HL-60/S4 (cell line): ENCODE results near the gene NKD2.
"Not testable (repeated sequence)": the region's sequence is repeated elsewhere in the genome, so short reads cannot be mapped to it uniquely, and the experiment has no call there.

ENCODE experiments used
- in situ Hi-C: fragments of 300-500 bp; cut with MboI; formaldehyde crosslinking; loops from 2 replicates; pipeline ENCODE4 v1.14.3; 2022; ENCODE audit warnings: low sequenced_read_pairs

NKD2 gene

DNA sequence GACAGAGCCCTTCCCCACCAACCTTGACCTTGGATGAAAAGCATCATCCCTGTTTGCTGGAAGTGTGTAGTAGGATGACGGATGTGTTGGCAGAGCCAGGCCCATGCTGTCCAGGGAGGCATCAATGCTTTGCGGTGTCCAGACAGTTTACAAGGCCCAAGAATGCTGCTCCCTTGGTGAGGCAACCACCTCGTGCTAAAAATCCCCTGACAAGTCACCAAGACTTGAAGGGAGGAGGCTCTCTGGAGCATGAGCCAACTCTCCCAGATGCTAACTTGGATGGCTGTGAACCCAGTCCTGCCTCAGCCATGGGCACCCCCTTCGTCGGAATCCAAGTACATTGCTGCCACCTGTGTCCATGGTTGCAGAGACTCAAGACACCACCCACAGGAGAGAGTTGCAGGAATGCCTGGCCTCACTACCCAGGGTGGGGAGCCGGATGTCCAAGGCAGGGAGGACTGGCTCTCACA lies 9.5 kb upstream of the NKD2 start:
- in situ Hi-C loops, result no loop called here

DNA sequence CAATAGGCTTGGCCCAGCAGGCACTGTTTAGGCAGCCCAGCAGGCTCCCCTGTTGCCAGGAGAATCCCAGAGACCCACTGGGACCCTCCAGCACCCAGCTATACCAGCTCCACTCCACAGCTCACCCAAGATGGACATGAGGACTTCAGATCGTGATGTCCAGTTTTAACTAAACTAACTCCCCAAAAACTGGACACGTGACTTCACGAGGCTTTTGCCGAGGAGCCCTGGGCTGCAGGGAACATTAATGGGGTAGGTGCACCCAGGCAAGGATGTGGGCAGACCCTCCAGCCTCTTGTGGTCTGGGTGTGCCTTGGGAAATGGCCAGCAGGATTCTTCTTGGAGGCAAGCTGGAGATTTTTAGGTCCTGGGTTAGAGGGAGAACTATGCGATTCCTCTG lies 8.9 kb upstream of the NKD2 start:
- in situ Hi-C loops, result no loop called here

DNA sequence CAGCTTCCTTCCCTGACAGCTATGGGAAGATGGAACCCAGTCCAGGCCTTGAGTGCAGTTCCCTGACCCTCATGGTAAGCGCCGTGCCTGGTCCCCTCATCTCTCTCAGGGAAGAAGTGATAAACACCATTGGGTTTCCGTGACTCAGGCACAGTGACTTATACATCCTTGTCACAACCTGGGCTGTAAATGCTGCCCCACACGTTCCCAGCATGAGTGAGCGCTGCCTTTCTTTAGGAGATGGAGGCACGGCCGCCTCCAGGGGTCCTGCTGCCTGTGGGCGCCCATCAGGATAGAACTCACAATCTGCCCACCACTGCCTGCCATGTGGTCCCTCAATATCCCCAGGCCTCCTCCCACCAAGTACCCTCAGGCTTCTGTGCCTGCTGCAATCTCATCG lies 8.3 kb upstream of the NKD2 start:
- in situ Hi-C loops, result no loop called here

DNA sequence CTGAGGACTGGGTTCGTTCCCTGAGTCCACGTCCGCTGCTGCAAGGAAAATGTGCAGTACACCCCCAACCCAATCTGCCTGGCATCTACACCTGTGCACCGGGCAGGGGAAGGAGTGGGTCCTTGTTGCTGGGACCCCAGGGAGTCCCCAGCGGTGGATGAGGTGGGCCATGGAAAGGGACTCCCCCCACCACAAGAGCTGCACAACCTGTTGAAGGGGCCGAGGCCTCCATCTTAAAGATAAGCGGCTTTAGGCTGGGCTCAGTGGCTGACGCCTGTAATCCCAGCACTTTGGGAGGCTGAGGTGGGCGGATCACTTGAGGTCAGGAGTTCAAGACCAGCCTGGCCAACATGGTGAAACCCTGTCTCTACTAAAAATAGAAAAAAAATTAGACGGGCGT lies 7.8 kb upstream of the NKD2 start:
- in situ Hi-C loops, result not testable (repeated sequence)

DNA sequence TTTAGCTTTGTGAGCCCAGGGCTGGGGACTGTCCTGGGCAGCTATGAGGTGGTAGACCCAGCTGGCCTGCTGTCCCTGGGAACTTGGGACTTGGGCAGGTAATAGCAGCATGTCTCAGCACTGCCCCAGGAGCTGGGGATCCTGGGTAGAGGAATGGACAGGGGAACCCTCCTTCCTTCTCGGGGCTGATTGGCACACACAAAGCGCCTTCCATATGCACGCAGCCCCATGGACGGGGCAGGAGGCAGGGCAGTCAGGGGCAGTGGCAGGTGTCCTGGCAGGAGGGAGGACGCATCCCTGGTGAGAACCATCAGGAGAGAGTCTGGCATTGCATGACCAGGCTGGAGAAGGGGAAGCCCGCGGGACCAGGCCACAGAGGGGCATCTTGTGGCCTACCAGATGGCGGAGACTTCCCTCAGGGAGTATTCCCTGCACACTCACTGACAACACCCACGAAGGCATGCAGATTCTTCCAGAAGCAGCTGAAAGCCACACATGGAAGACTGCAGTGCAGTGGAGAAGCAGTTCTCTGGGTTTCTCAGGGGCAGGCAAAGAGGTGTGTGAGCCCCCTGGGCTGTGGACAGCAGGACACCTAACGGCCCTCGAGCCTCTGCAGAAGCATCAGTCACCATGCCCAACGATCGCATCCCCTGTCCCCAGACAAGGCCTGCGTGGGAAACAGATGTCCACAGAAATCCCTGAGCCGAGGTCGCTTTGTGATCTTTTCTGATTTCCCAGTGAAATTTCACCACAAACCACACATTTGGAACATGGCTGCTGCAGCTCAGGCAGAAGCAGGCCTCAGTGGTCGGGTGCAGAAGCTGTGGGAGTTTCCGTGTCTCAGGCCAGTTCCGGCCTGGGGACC lies 7.0 kb upstream of the NKD2 start:
- in situ Hi-C loops, result no loop called here

DNA sequence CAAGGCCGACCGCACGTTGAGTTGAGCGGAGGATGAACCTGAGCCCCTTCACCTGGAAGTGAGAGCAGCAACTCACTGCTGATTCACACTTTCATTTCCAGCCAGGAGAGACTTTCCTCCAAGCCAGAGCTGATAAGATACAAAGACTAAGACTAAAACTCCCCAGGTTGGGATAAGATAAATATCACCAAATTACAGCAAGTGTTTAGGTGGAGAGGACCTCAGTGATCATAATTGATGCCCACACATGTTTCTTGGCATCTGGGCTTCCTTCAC lies 6.4 kb upstream of the NKD2 start:
- in situ Hi-C loops, result no loop called here

DNA sequence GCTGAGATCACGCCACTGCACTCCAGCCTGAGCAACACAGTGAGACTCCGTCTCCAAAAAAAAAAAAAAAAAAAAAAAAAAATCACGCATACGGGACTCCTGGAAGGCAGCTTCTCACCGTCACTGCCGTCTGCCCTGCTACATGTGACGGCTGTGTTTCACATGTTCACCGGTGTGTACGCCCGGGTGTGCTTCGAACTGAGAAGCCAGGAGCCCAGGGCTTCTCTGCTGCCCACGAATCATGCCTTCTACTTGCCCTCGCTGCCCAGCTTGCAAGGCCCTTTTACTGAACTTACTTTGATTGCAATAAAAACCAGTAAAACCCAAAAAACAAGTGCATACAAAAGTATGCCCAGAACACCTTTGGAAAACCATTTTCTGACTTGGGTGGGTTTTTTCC lies 5.8 kb upstream of the NKD2 start:
- in situ Hi-C loops, result no loop called here

DNA sequence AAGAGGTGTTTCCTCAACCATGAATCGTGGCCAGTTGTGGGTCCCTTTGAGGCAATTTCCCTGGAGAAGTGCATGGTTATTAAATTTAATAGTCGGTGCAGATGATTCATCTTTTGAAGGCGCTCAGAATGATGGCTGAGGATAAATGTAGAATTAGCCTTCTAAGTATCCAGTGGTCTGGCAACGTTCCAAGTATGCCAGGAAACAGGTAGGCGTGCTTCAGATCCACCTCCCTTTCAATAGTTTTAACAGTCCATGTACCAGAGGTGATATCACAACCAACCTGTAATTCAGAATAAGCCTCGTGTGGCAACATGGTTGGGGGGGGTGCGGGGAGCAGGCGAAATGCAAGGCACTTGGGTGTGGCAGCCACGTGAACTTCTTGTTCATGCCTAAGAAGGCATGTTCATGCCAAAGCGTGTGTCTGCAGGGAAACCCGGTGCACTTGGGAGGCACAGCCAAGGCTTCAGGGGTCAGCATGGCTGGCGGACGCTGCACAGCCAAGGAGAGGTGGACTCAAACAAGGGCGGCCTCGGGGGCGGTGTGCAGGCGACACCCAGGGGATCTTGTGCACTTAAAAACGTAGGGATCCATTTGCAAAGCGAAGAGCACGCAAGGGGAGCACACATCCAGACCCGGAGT lies 5.2 kb upstream of the NKD2 start:
- in situ Hi-C loops, result no loop called here

DNA sequence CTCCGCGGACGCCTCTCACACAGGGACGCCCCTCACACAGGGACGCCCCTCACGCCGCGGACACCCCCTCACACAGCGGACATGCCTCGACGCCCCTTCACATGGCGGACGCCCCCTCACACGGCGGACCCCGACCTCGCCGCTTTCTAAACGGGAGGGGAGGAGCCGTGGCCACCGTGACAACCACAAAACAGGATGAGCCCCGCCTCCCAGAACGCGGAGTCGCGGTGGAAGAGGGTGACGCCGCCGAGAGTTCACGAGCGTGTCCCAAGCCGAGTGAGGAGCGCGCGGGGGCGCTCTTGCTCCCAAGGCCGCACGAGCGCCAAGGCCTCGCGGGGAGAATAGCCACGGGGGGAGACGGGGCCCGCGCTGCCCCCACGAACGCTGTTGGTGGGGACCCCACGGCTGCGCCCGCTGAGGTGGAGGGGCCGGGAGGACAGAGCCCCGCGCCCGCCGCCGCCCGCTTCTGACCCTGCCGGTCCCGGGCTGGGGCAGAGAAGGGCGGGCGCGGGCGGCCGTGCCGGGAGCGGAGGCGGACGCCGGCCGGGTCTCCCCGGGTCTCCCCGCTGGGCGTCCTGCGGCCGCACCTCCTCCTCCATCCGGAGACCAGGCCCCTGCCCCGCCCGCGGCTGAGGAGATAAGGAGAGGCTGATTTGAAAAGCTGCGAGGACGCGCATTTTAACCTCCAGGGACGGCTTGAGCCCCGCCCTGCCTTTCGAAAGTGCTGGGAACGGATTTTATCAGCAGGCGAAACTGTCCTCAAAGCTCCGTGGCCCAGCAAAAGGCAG lies 3.9 kb upstream of the NKD2 start:
- in situ Hi-C loops, result no loop called here

DNA sequence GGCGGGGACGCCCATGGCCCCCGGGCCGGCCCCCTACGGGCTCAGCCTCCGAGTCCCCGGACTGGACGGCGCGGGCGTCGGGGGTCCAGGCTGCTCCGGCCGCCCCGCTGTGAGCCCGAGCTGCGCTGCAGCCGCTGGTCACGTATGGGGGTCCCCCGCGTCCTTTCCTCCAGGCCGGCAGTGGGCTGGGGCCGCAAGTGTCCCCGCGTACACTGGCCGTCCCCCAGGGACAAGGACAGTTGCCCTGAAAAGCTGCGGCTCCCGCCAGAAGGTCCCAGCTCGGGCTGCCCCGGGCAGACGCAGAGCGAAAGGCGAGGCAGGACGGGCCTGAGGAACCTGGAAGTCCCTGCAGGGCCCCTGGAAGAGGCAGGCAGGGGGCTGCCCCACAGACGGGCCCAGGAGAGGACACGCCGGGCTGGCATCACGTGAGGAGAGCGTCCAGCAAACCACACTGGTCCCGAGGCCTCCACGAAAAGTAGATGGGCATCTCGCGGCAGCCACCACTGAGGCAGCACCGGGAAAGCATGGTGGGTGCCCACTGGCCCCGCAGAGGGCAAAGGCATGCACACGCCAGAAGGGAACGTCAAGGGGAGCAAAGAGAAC lies 3.3 kb upstream of the NKD2 start:
- in situ Hi-C loops, result no loop called here

DNA sequence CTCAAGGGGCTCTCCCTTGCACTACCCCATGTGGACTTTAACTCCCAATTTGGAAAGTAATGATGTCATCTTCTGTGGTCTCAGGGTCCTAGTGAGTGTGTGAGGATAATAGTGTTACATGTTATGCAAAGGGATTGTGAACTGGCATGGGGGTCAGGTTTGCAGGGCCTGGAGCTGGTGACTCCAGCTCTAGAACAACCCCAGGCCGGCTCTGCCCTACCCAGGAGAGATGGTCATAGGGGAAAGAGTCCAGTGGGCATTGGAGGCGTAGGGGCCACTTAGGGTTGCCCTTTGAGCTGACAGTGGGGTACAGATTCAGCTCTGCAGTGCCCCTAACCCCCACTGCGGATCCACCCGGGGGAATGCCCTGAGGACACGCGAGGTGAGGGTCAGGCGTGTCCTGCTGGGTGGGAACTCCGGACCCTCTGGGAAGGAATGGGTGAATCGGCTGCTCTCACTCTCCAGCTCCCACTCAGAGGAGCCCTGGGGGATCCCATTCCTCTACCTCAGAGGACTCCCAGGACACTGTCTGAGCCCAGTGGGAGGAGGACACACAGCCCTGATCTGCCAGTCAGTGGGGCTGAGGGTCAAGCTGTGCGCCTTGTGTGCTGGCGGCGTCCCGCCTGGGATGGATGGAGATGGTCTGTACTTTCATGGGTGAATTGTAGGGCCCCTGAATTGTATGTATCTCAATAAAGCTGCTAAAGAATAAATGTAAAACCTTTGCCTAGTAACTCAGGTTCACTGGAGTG lies 2.5 kb upstream of the NKD2 start:
- in situ Hi-C loops, result no loop called here

DNA sequence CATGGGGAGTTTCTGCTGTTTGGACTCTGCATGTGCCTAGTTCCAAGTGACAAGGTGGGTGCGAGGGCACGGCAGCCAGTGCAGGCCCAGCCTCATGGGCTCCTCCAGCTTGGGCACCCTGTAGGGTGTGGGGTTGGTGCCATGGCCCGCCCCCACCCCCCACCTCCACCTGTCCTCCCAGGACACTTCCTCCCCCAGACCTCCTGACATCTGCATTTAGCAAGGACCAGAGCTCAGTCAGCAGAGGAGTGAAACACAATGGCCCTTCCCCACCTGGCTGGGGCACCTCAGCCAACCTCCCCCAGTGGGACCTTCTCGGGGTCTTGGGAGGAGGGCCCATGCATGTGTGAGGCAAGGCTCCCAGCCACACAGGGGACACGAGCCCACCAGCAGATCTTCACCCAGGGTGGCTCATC lies 1.9 kb upstream of the NKD2 start:
- in situ Hi-C loops, result no loop called here

DNA sequence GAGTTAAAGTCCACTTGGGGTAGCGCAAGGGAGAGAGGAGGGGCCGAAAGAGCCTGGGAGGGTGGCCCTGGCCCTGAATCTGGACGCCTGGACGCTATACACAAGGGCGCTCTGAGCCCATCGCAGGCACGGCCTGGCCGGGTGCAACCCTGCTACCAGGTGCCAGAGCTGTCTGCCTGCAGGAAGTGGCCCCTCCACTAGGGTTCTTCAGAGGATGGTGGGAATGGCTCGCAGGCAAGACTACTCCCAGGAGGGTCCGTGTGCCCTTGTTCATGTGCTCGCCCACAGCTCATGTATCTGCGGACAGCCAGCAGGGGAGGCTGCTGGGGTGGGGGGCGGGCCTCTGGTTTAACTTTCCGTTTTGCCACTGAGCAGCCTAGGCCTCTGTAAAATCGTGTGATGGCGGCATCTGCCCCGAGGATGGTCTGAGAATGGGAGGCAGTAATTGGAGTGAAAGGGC lies 1.4 kb upstream of the NKD2 start:
- in situ Hi-C loops, result no loop called here

DNA sequence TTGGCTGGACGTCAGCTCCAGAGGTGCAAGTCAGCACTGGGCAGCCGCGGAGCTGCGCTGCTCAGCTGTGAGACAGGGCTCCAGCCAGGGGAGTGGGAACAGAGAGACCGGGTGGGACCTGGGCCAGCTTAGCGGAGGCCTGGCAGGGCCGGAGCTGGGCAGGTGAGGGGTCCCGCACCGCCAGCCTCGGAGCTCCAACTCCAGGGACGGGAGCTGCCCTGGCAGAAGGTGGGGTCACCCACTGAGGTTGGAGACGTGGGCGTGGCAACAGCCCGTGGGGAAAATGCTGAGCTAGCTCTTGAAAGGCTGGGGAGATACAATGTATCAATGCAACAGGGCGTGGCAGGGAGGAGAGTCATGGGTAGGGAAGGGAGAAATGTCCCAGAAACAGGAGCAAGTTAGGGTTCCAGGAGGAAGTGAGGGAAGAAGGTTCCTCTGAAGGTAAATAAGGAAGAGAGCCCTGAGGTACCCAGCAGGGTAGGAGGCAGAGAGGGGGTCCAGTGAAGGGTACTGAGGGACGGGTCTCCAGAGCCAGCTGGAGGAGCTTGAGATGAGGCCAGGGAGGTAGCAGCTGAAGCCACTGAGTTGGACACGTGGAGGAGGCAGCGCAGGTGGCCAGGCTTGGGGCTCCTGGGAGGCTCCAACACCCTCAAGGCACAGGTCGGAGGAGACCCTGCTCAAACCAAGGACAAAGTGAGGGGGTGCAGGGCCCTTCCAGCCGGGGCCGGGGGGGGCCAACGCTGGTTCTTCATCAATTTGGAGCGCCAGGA lies 736 bp upstream of the NKD2 start:
- in situ Hi-C loops, result no loop called here

DNA sequence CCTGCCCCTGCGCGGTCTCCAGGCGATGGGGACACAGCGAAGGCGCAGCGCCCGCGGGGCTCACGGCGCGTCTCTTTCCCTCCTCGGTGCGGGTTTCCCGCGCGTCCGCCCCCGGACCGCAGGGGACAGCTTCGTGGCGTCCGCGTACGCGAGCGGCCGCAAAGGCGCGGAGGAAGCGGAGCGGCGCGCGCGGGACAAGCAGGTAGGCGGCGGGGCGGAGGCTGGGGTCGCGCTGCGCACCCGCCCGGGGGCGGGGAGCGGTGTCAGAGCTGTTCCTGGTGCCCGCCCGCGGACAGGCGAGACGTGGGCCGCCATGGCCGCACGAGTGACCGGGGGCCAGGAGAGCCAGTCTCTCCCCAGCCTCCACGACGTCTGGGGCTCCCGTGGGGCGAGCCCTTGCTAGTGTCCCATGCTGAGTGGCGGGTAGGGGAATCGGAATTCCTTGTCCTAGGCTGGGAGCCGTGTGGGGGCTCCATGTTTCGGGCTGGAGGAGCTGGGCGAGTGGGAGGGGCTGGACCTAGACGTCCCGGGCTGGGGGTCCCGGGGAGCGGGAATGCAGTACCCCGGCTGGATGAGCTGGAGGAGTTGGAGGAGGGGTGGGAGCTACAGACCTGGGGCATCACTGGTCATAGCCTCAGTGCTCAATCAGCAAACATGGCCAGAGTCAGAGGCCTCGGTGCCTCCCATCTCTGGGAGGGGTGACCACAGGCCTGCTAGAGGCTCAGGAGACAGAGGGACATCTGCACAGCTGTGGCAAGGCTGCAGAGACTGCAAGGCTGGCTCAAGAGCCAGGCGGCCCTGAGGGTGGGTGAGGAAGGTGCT lies 968 bp downstream of the NKD2 start:
- in situ Hi-C loops, result no loop called here

DNA sequence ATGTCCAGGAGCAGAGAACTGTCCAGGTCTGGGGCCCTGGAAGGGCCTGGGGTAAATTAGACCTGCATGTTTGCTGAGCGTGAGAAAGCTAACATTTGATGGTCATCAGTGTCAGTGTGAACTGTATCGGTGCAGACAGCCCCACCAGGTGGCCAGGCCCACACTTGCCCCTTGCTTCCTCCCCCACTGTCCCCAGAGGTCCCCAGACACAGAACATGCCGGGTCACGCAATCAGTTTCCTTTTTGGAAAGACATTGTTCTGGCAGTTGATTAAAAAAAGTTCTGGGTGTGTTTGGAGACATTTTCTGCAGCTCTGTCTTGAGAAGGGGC lies 1.5 kb downstream of the NKD2 start:
- in situ Hi-C loops, result no loop called here

DNA sequence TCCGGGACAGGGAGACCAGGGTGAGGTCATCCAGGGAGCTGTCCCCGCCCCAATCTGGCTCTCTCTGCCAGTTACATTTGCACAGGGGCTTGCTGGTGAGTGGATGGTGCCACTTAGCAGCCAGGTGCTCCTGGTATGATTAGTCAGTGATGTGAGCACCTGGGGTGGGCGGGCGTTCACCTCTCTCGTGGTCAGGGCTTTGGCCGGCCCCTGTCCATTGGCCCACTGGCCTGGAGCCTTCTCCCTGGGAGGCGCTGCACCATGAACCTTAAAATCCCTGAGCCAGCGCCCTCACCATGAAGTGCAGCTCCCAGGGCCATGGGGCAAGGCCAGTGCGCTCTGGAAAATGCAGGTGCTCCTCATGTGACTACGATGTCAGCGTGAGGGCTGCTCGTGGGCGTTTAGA lies 2.0 kb downstream of the NKD2 start:
- in situ Hi-C loops, result no loop called here

DNA sequence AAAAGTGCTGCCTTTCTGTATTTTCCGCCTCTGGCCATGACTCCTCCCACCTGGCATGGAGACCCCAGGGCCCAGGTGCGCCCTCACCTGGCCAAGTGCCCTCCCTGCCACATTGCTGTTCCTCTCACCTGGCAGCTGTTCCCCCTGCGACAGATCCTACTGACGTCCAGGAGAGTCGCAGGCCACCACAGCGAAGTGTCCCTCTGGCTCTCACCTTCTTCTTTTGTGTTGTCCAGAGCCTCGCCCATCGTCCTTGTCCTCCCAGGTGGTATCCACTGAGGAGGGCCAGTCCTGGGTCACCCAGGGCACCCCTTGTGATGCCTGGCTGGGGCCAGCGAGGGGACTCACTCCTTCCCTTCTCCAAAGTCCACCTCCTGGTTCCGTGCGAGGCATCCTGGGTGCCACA lies 2.6 kb downstream of the NKD2 start:
- in situ Hi-C loops, result no loop called here

DNA sequence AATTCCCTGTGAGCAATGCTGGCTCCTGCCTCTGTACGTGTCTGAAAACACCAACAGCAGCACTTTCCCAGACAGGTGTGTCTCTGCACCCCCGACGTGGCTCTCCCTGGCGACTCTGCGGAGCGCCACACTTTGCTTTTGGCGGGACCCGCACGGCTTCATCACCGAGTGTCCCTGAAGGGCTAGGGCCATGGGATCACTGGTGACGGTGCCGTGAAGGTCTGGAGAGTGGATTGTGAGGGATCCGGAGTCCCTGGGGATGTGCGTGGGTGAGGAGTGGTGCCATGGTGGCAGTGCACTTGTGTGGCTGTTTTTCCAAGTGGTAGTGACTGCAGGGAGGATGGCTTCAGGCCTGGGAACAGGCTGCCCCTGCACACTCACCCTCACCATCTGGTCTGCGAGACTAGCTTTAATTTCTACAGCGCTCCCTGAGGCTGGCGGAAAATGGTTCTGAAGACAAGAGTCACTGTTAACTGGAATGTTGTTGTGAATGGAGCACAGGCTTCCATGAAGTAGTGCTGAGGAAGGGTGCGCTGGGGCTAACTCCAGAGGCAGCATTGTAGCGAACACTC lies 3.2 kb downstream of the NKD2 start:
- in situ Hi-C loops, result no loop called here
